ENCODE measurements around the gene DHRS3. TPM values are rescaled to one million over a fixed set of nuclear protein-coding genes. Genes with fewer than 3 reads are reported as not detected.

The DHRS3 gene
- total RNA-seq, 2 experiments from 2014 or later: 45.5 to 45.7 TPM

GRCh38 chr1:12549460-12550349, 68.3 kb downstream of the DHRS3 start:
- CTCF ChIA-PET: no interaction called here

GRCh38 chr1:12548973-12549459, 69.0 kb downstream of the DHRS3 start:
- no peaks in the 10 kb centered on the region for H3K27me3 Mint-ChIP-seq (ENCODE audit: low read depth)
- intact Hi-C loops (cut with micrococcal nuclease): no loop called here
- H3K27ac Mint-ChIP-seq: no peak overlapping the region
- no peaks in the 10 kb centered on the region for H3K9me3 Mint-ChIP-seq
- CTCF ChIA-PET: no interaction called here
- DNase-seq: no peak
- no peaks in the 10 kb centered on the region for H3K36me3 Mint-ChIP-seq (ENCODE audit: low read depth)
- H3K4me1 Mint-ChIP-seq (ENCODE audit: low read depth): peaks cover 8% of the 10 kb centered on the region
- no peak overlapping the region for H3K4me3 Mint-ChIP-seq

More at GRCh38 chr1:12549460-12550349, 68.3 kb downstream of the DHRS3 start:
- Mint-ChIP-seq H3K27me3 (ENCODE audit: low read depth) (no peaks in the 10 kb centered on the region), H3K4me3 (no peak overlapping the region), H3K36me3 (ENCODE audit: low read depth) (no peaks in the 10 kb centered on the region), H3K27ac (no peak overlapping the region), H3K9me3 (no peaks in the 10 kb centered on the region), H3K4me1 (ENCODE audit: low read depth) (peaks cover 10% of the 10 kb centered on the region)
- peak; percentile 14 for DNase-seq
- intact Hi-C loops (cut with micrococcal nuclease): no loop called here

- H3K4me1 Mint-ChIP-seq (ENCODE audit: low read depth): peaks cover 7% of the 10 kb centered on the region
- no peaks in the 10 kb centered on the region for H3K36me3 Mint-ChIP-seq (ENCODE audit: low read depth)
- no peaks in the 10 kb centered on the region for H3K9me3 Mint-ChIP-seq
- intact Hi-C loops (cut with micrococcal nuclease): no loop called here
- no peak overlapping the region for H3K4me3 Mint-ChIP-seq
- CTCF ChIA-PET: no interaction called here
- no peaks in the 10 kb centered on the region for H3K27me3 Mint-ChIP-seq (ENCODE audit: low read depth)
- no peak for DNase-seq
- H3K27ac Mint-ChIP-seq: no peak overlapping the region
These were observed 69.6 kb downstream of the DHRS3 start for GRCh38 chr1:12548279-12548972.

GRCh38 chr1:12547586-12548225, 70.3 kb downstream of the DHRS3 start:
- intact Hi-C loops (cut with micrococcal nuclease): no loop called here
- no peak for DNase-seq
- H3K9me3 Mint-ChIP-seq: no peaks in the 10 kb centered on the region
- no peaks in the 10 kb centered on the region for H3K36me3 Mint-ChIP-seq (ENCODE audit: low read depth)
- no peak overlapping the region for H3K27ac Mint-ChIP-seq
- H3K4me3 Mint-ChIP-seq: no peak overlapping the region
- peaks cover 7% of the 10 kb centered on the region for H3K4me1 Mint-ChIP-seq (ENCODE audit: low read depth)
- CTCF ChIA-PET: no interaction called here
- no peaks in the 10 kb centered on the region for H3K27me3 Mint-ChIP-seq (ENCODE audit: low read depth)

- Mint-ChIP-seq H3K27me3 (ENCODE audit: low read depth) (no peaks in the 10 kb centered on the region), H3K27ac (no peak overlapping the region), H3K4me3 (no peak overlapping the region), H3K4me1 (ENCODE audit: low read depth) (peaks cover 7% of the 10 kb centered on the region), H3K36me3 (ENCODE audit: low read depth) (no peaks in the 10 kb centered on the region), H3K9me3 (no peaks in the 10 kb centered on the region)
- CTCF ChIA-PET: no interaction called here
- DNase-seq: no peak
- intact Hi-C loops (cut with micrococcal nuclease): no loop called here
These were observed 71.0 kb downstream of the DHRS3 start for GRCh38 chr1:12546771-12547585.

- no peak for DNase-seq
- H3K27ac Mint-ChIP-seq: no peak overlapping the region
- no peaks in the 10 kb centered on the region for H3K36me3 Mint-ChIP-seq (ENCODE audit: low read depth)
- H3K4me3 Mint-ChIP-seq: no peak overlapping the region
- no peaks in the 10 kb centered on the region for H3K27me3 Mint-ChIP-seq (ENCODE audit: low read depth)
- peaks cover 6% of the 10 kb centered on the region for H3K4me1 Mint-ChIP-seq (ENCODE audit: low read depth)
- intact Hi-C loops (cut with micrococcal nuclease): no loop called here
- CTCF ChIA-PET: no interaction called here
- no peaks in the 10 kb centered on the region for H3K9me3 Mint-ChIP-seq
These were observed 73.0 kb downstream of the DHRS3 start for GRCh38 chr1:12544992-12545391.

GRCh38 chr1:12544357-12544756, 73.7 kb downstream of the DHRS3 start:
- Mint-ChIP-seq H3K36me3 (ENCODE audit: low read depth) (no peaks in the 10 kb centered on the region), H3K9me3 (no peaks in the 10 kb centered on the region), H3K4me1 (ENCODE audit: low read depth) (peaks cover 3% of the 10 kb centered on the region), H3K27ac (no peak overlapping the region), H3K4me3 (no peak overlapping the region), H3K27me3 (ENCODE audit: low read depth) (no peaks in the 10 kb centered on the region)
- DNase-seq: no peak
- intact Hi-C loops (cut with micrococcal nuclease): no loop called here
- CTCF ChIA-PET: no interaction called here

GRCh38 chr1:12543740-12544154, 74.3 kb downstream of the DHRS3 start:
- CTCF ChIA-PET: no interaction called here

GRCh38 chr1:12542616-12543592, 75.1 kb downstream of the DHRS3 start:
- no peak overlapping the region for H3K4me3 Mint-ChIP-seq
- CTCF ChIA-PET: no interaction called here

More at GRCh38 chr1:12543740-12544154, 74.3 kb downstream of the DHRS3 start:
- no peaks in the 10 kb centered on the region for H3K27me3 Mint-ChIP-seq (ENCODE audit: low read depth)
- H3K27ac Mint-ChIP-seq: no peak overlapping the region
- no peak overlapping the region for H3K4me3 Mint-ChIP-seq
- H3K36me3 Mint-ChIP-seq (ENCODE audit: low read depth): no peaks in the 10 kb centered on the region
- H3K4me1 Mint-ChIP-seq (ENCODE audit: low read depth): peaks cover 3% of the 10 kb centered on the region
- H3K9me3 Mint-ChIP-seq: no peaks in the 10 kb centered on the region
- DNase-seq: no peak
- intact Hi-C loops (cut with micrococcal nuclease): no loop called here

GRCh38 chr1:12542138-12542465, 75.9 kb downstream of the DHRS3 start:
- H3K27ac Mint-ChIP-seq: no peak overlapping the region
- CTCF ChIA-PET: interaction anchor here (1.2 kb wide), 1 partner anchor 50 kb away, joined by 3 read pairs; no protein-coding TSS in a partner anchor
- H3K9me3 Mint-ChIP-seq: peaks cover 2% of the 10 kb centered on the region
- peaks cover 6% of the 10 kb centered on the region for H3K36me3 Mint-ChIP-seq (ENCODE audit: low read depth)
- peaks cover 4% of the 10 kb centered on the region for H3K4me1 Mint-ChIP-seq (ENCODE audit: low read depth)
- intact Hi-C loops (cut with micrococcal nuclease): no loop called here
- no peak overlapping the region for H3K4me3 Mint-ChIP-seq
- no peaks in the 10 kb centered on the region for H3K27me3 Mint-ChIP-seq (ENCODE audit: low read depth)
- DNase-seq: no peak

More at GRCh38 chr1:12542616-12543592, 75.1 kb downstream of the DHRS3 start:
- Mint-ChIP-seq H3K27me3 (ENCODE audit: low read depth) (no peaks in the 10 kb centered on the region), H3K36me3 (ENCODE audit: low read depth) (no peaks in the 10 kb centered on the region), H3K4me1 (ENCODE audit: low read depth) (peaks cover 3% of the 10 kb centered on the region), H3K9me3 (no peaks in the 10 kb centered on the region), H3K27ac (no peak overlapping the region)
- intact Hi-C loops (cut with micrococcal nuclease): no loop called here
- DNase-seq: no peak
